Femur (tissue), 1 donor: ENCODE results near the gene TLE1.
A peak's percentile ranks its signal among the peaks of the same experiment; 100 is the strongest.
"Not testable (repeated sequence)": the region's sequence is repeated elsewhere in the genome, so short reads cannot be mapped to it uniquely, and the experiment has no call there.

ENCODE experiments used
- DNase-seq: peaks from one replicate; pipeline ENCODE4 v3.0.0-alpha.2; 2017

The TLE1 gene

GRCh38 chr9:81621785-81622259, 67.5 kb downstream of the TLE1 start:
- DNase-seq: no peak

- DNase-seq: no peak
These were observed 68.2 kb downstream of the TLE1 start for GRCh38 chr9:81621118-81621517.

GRCh38 chr9:81620002-81620390, 69.4 kb downstream of the TLE1 start:
- no peak for DNase-seq

GRCh38 chr9:81619353-81620001, 69.9 kb downstream of the TLE1 start:
- DNase-seq: no peak

- DNase-seq: no peak
These were observed 70.4 kb downstream of the TLE1 start for GRCh38 chr9:81618923-81619322.

GRCh38 chr9:81616141-81616540, 73.2 kb downstream of the TLE1 start:
- DNase-seq: no peak

- no peak for DNase-seq
These were observed 75.0 kb downstream of the TLE1 start for GRCh38 chr9:81614335-81614734.

GRCh38 chr9:81613002-81613812, 76.1 kb downstream of the TLE1 start:
- peak; percentile 82 for DNase-seq

GRCh38 chr9:81611664-81612063, 77.7 kb downstream of the TLE1 start:
- no peak for DNase-seq

- DNase-seq: no peak
These were observed 78.6 kb downstream of the TLE1 start for GRCh38 chr9:81610740-81611107.

GRCh38 chr9:81609782-81610739, 79.3 kb downstream of the TLE1 start:
- DNase-seq: no peak

- DNase-seq: no peak
These were observed 81.1 kb downstream of the TLE1 start for GRCh38 chr9:81608289-81608657.

GRCh38 chr9:81607593-81608288, 81.6 kb downstream of the TLE1 start:
- no peak for DNase-seq

GRCh38 chr9:81606261-81606660, 83.1 kb downstream of the TLE1 start:
- not testable (repeated sequence) for DNase-seq

GRCh38 chr9:81605170-81605670, 84.1 kb downstream of the TLE1 start:
- DNase-seq: no peak

GRCh38 chr9:81604306-81605169, 84.8 kb downstream of the TLE1 start:
- DNase-seq: no peak

GRCh38 chr9:81602887-81603680, 86.3 kb downstream of the TLE1 start:
- DNase-seq: no peak

- DNase-seq: no peak
These were observed 87.4 kb downstream of the TLE1 start for GRCh38 chr9:81601639-81602623.

GRCh38 chr9:81600631-81601030, 88.7 kb downstream of the TLE1 start:
- DNase-seq: no peak
